WTC11 (cell line): ENCODE measurements around the gene CTNNA1. TPM values are rescaled to one million over a fixed set of nuclear protein-coding genes. Genes with fewer than 3 reads are reported as not detected.

Experiments used
- ATAC-seq: fragments of 200-7000 bp; cut with Tn5 transposase; 2 replicates; pipeline ENCODE4 v1.10.0; 2021; ENCODE audit warnings: mild to moderate bottlenecking, moderate library complexity
- CTCF ChIA-PET: fragments of 300-600 bp; sonication (Branson Sonifier 250); formaldehyde crosslinking; loops from one replicate; lab custom pipeline; 2021; ENCODE audit warnings: antibody characterized with exemption; lab: Charles Lee
- POLR2A ChIA-PET: fragments of 350-600 bp; sonication (Branson Sonifier 250); formaldehyde crosslinking; loops from one replicate; lab custom pipeline; 2021; ENCODE audit warnings: antibody characterized with exemption; lab: Charles Lee
- DNase-seq: peaks from one replicate; pipeline ENCODE4 v3.0.0; 2021; ENCODE audit warnings: low spot score
- H3K27ac Mint-ChIP-seq: 2 replicates; pipeline ENCODE4 v1.8.0; 2021; ENCODE audit warnings: mixed read lengths
- H3K27me3 Mint-ChIP-seq: 2 replicates; pipeline ENCODE4 v1.8.0; 2021; ENCODE audit warnings: low read depth, mild to moderate bottlenecking, moderate library complexity, mixed read lengths
- H3K36me3 Mint-ChIP-seq: 2 replicates; pipeline ENCODE4 v1.8.0; 2021; ENCODE audit warnings: mixed read lengths
- H3K4me1 Mint-ChIP-seq: 2 replicates; pipeline ENCODE4 v1.8.0; 2022; ENCODE audit warnings: mixed read lengths
- H3K4me3 Mint-ChIP-seq: 2 replicates; pipeline ENCODE4 v1.8.0; 2021; ENCODE audit warnings: mild to moderate bottlenecking, moderate library complexity, mixed read lengths
- H3K9me3 Mint-ChIP-seq: 2 replicates; pipeline ENCODE4 v1.8.0; 2021; ENCODE audit warnings: mixed read lengths
- CBFB ChIP-seq: sonication (generic); formaldehyde crosslinking; IDR thresholded peaks from 2 replicates; pipeline ENCODE4 v1.8.1; 2022; ENCODE audit warnings: mild to moderate bottlenecking, low read depth, missing genetic modification reagents
- CREM ChIP-seq: sonication (generic); formaldehyde crosslinking; IDR thresholded peaks from 2 replicates; pipeline ENCODE4 v1.8.1; 2022; ENCODE audit warnings: mild to moderate bottlenecking, missing genetic modification reagents, moderate library complexity
- ELF4 ChIP-seq: sonication (generic); formaldehyde crosslinking; IDR thresholded peaks from 2 replicates; pipeline ENCODE4 v1.8.1; 2022; ENCODE audit warnings: low read depth, mild to moderate bottlenecking, moderate library complexity, missing genetic modification reagents
- ETV6 ChIP-seq: sonication (generic); formaldehyde crosslinking; IDR thresholded peaks from 2 replicates; pipeline ENCODE4 v1.8.1; 2022; ENCODE audit warnings: mild to moderate bottlenecking, missing genetic modification reagents
- JUN ChIP-seq: sonication (generic); formaldehyde crosslinking; IDR thresholded peaks from 2 replicates; pipeline ENCODE4 v1.8.0; 2023; ENCODE audit warnings: mild to moderate bottlenecking, missing genetic modification reagents
- RELA ChIP-seq: sonication (generic); formaldehyde crosslinking; IDR thresholded peaks from 2 replicates; pipeline ENCODE4 v1.8.1; 2022; ENCODE audit warnings: missing genetic modification reagents, mild to moderate bottlenecking, borderline replicate concordance
- SP1 ChIP-seq: sonication (generic); formaldehyde crosslinking; conservative IDR thresholded peaks from 2 replicates; pipeline ENCODE4 v1.8.1; 2022; ENCODE audit warnings: missing genetic modification reagents
- ZNF121 ChIP-seq: sonication (generic); formaldehyde crosslinking; IDR thresholded peaks from 2 replicates; pipeline ENCODE4 v1.8.0; 2023; ENCODE audit warnings: missing genetic modification reagents
- total RNA-seq: library from RNA; stranded (reverse); gene quantifications from 3 replicates; pipeline ENCODE4 v1.2.3, GENCODE V29; 2021
- TF ChIP-seq, protein P1 (sequence below): fragments of 250-450 bp; sonication (Bioruptor Pico); conservative IDR thresholded peaks from 2 replicates; pipeline ENCODE4 v1.9.0; 2021; ENCODE audit warnings: mild to moderate bottlenecking
- TF ChIP-seq, protein P2 (sequence below): fragments of 250-450 bp; sonication (Bioruptor Pico); IDR thresholded peaks from 2 replicates; pipeline ENCODE4 v1.9.0; 2021; ENCODE audit warnings: moderate library complexity, mild to moderate bottlenecking, inconsistent platforms, borderline replicate concordance
- TF ChIP-seq, protein P3 (sequence below): sonication (generic); formaldehyde crosslinking; IDR thresholded peaks from 2 replicates; pipeline ENCODE4 v1.8.0; 2023; ENCODE audit warnings: missing genetic modification reagents
- TF ChIP-seq, protein P4 (sequence below): fragments of 200-600 bp; IDR thresholded peaks from 2 replicates; pipeline ENCODE4 v1.8.0; 2022; ENCODE audit warnings: antibody characterized with exemption
- TF ChIP-seq, protein P5 (sequence below): sonication (generic); formaldehyde crosslinking; IDR thresholded peaks from 2 replicates; pipeline ENCODE4 v1.8.1; 2022; ENCODE audit warnings: low read depth, mild to moderate bottlenecking, moderate library complexity, missing genetic modification reagents, borderline replicate concordance
- TF ChIP-seq, protein P6 (sequence below): fragments of 250-450 bp; sonication (Bioruptor Pico); IDR thresholded peaks from 2 replicates; pipeline ENCODE4 v1.9.0; 2021; ENCODE audit warnings: mild to moderate bottlenecking

CTNNA1 gene
- total RNA-seq, 1 experiment from 2014 or later = 309 TPM

DNA sequence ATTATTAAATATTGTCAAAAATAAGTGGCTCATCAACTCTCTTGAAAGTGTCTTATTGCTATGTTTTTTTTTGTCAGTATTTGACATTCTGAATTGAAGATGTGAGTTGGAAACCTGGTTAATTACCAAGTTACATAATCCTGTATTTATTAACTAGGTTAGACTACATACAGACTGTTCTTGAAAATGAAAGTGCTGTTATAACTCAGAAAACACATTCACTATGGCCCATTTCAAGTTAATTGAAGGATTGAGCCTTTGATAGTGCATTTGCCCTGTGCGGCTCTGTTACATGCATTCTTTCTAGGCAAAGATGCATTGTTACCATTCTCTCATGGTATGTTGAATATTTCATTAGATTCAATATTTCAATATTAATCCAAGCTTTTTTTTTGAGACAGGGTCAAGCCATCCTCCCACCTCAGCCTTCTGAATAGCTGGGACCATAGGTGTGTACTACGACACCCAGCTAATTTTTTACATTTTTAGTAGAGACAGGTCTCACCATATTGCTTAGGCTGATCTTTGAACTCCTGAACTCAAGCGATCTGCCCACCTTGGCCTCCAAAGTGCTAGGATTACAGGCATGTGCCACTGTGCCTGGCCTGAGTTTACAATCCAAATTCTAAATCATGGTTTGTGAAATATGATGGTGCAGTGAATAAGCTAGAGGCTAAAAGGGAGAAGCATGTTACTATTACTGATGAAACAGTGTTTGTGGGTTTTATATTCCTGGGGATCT, 10.0 kb downstream of the CTNNA1 start:
- Mint-ChIP-seq H3K36me3 (peaks cover 18% of the 10 kb centered on the region), H3K9me3 (peaks cover 4% of the 10 kb centered on the region), H3K27me3 (no peaks in the 10 kb centered on the region), H3K27ac (peak overlapping the region; percentile 83), H3K4me3 (no peak overlapping the region), H3K4me1 (peaks cover 51% of the 10 kb centered on the region)
- CTCF ChIA-PET = interaction anchor here (0.8 to 1.8 kb wide), 3 partner anchors 27 to 38 kb away, joined by 3 to 5 read pairs (median 4); no protein-coding TSS in a partner anchor
- POLR2A ChIA-PET = no interaction called here
- ATAC-seq (no peak), DNase-seq (no peak)
- TF ChIP-seq, protein P1, sequence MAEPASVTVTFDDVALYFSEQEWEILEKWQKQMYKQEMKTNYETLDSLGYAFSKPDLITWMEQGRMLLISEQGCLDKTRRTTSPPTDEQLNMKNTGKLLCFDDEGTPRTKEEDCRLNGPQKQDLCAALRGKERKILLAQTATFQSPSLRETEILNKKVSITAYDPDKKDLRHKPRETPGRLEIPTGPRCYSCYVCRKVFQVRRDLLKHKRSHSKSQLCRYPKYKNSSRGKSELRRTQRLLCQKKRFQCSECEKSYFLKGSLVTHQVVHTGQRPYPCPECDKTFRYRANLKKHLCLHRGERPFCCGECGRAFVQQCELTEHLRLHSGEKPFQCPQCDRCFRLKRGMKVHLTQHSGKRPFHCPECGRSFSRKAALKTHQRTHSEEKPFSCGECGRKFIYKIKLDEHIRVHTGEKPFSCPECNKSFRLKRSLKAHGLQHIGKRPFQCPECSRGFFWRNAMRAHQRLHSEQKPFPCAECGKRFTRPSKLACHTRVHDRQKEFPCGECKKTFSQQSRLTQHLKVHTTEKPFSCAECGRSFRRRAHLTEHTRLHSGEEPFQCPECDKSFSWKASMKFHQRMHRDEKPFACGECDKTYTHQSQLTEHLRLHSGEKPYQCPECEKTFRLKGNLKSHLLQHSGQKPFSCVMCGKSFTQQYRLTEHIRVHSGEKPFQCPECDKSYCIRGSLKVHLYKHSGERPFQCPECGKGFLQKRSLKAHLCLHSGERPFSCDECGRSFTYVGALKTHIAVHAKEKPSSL = no peak

DNA sequence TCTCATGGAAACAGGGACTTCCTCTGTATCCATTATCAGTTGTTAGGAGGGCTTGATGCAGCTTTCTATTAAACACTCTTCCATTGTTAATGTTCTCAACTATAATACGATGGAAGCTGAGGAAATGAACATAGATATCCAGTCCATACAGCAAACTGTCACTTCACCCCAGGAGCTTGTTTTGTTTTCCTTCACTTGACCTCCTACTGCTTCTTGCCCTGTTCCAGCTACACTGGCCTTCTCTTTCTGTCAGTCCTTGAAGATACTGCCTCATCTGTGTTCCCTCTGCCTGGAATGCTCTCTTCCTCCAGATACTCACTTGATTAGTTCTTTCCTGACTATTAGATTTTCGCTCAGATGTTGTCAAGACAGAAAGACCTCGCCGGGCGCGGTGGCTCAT, 17.1 kb downstream of the CTNNA1 start:
- H3K4me1 Mint-ChIP-seq = peaks cover 56% of the 10 kb centered on the region
- TF ChIP-seq SP1 (CRISPR knock-in tag) (no peak), ETV6 (no peak), ZNF121 (CRISPR knock-in tag) (no peak)
- TF ChIP-seq, protein P2, sequence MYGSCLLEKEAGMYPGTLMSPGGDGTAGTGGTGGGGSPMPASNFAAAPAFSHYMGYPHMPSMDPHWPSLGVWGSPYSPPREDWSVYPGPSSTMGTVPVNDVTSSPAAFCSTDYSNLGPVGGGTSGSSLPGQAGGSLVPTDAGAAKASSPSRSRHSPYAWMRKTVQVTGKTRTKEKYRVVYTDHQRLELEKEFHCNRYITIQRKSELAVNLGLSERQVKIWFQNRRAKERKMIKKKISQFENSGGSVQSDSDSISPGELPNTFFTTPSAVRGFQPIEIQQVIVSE (CRISPR knock-in tag) = no peak
- TF ChIP-seq, all 79 proteins: peak for 0
- no peak for ATAC-seq
- POLR2A ChIA-PET = interaction anchor here (0.6 kb wide), 1 partner anchor 27 kb away, joined by 3 read pairs; no protein-coding TSS in a partner anchor
- CTCF ChIA-PET = interaction anchor here (1.1 to 1.7 kb wide), 3 partner anchors 19 to 159 kb away, joined by 3 to 8 read pairs (median 3); no protein-coding TSS in a partner anchor
- no peak for DNase-seq
- Mint-ChIP-seq H3K27ac (peak overlapping the region; percentile 29), H3K9me3 (peaks cover 5% of the 10 kb centered on the region), H3K36me3 (peaks cover 19% of the 10 kb centered on the region), H3K4me3 (no peak overlapping the region), H3K27me3 (no peaks in the 10 kb centered on the region)

DNA sequence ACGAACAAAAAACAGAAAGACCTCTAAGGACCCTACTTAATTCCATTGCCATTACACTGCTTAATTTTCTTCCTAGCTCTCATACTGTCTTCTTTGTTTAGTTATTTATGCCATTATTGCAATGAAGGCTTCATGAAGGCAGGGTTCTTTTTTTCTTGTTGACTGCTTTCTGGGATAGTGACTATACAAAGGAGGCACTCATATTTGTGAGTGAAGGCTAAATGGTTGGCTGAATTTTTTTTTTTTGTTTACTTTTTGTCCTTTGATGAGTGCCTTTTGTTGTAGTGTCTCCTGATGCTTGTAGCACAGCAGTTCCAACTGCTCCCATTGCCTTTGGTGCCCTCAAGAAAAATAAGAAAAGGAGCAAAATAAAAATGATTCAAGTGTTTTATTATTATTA, 17.8 kb downstream of the CTNNA1 start:
- no peak for ATAC-seq
- no peak for DNase-seq
- TF ChIP-seq ELF4 (CRISPR knock-in tag) (no peak), RELA (CRISPR knock-in tag) (no peak), JUN (no peak), CBFB (CRISPR knock-in tag) (no peak), CREM (CRISPR knock-in tag) (no peak)
- TF ChIP-seq, protein P3, sequence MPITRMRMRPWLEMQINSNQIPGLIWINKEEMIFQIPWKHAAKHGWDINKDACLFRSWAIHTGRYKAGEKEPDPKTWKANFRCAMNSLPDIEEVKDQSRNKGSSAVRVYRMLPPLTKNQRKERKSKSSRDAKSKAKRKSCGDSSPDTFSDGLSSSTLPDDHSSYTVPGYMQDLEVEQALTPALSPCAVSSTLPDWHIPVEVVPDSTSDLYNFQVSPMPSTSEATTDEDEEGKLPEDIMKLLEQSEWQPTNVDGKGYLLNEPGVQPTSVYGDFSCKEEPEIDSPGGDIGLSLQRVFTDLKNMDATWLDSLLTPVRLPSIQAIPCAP = no peak
- TF ChIP-seq, protein P4, sequence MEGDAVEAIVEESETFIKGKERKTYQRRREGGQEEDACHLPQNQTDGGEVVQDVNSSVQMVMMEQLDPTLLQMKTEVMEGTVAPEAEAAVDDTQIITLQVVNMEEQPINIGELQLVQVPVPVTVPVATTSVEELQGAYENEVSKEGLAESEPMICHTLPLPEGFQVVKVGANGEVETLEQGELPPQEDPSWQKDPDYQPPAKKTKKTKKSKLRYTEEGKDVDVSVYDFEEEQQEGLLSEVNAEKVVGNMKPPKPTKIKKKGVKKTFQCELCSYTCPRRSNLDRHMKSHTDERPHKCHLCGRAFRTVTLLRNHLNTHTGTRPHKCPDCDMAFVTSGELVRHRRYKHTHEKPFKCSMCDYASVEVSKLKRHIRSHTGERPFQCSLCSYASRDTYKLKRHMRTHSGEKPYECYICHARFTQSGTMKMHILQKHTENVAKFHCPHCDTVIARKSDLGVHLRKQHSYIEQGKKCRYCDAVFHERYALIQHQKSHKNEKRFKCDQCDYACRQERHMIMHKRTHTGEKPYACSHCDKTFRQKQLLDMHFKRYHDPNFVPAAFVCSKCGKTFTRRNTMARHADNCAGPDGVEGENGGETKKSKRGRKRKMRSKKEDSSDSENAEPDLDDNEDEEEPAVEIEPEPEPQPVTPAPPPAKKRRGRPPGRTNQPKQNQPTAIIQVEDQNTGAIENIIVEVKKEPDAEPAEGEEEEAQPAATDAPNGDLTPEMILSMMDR = no peak
- TF ChIP-seq, protein P5, sequence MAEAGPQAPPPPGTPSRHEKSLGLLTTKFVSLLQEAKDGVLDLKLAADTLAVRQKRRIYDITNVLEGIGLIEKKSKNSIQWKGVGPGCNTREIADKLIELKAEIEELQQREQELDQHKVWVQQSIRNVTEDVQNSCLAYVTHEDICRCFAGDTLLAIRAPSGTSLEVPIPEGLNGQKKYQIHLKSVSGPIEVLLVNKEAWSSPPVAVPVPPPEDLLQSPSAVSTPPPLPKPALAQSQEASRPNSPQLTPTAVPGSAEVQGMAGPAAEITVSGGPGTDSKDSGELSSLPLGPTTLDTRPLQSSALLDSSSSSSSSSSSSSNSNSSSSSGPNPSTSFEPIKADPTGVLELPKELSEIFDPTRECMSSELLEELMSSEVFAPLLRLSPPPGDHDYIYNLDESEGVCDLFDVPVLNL = no peak
- TF ChIP-seq, protein P6, sequence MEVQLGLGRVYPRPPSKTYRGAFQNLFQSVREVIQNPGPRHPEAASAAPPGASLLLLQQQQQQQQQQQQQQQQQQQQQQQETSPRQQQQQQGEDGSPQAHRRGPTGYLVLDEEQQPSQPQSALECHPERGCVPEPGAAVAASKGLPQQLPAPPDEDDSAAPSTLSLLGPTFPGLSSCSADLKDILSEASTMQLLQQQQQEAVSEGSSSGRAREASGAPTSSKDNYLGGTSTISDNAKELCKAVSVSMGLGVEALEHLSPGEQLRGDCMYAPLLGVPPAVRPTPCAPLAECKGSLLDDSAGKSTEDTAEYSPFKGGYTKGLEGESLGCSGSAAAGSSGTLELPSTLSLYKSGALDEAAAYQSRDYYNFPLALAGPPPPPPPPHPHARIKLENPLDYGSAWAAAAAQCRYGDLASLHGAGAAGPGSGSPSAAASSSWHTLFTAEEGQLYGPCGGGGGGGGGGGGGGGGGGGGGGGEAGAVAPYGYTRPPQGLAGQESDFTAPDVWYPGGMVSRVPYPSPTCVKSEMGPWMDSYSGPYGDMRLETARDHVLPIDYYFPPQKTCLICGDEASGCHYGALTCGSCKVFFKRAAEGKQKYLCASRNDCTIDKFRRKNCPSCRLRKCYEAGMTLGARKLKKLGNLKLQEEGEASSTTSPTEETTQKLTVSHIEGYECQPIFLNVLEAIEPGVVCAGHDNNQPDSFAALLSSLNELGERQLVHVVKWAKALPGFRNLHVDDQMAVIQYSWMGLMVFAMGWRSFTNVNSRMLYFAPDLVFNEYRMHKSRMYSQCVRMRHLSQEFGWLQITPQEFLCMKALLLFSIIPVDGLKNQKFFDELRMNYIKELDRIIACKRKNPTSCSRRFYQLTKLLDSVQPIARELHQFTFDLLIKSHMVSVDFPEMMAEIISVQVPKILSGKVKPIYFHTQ (CRISPR knock-in tag) = no peak
- TF ChIP-seq, protein P1 = no peak
- POLR2A ChIA-PET = interaction anchor here (0.6 kb wide), 1 partner anchor 27 kb away, joined by 3 read pairs; no protein-coding TSS in a partner anchor
- CTCF ChIA-PET = interaction anchor here (1.1 to 1.7 kb wide), 2 partner anchors 19 to 160 kb away, joined by 3 to 8 read pairs; no protein-coding TSS in a partner anchor
- Mint-ChIP-seq H3K4me3 (no peak overlapping the region), H3K36me3 (peaks cover 22% of the 10 kb centered on the region), H3K4me1 (peaks cover 54% of the 10 kb centered on the region), H3K27ac (0 out of 2 replicates have a peak overlapping the region, but pooled peaks have one; percentile 50), H3K27me3 (no peaks in the 10 kb centered on the region), H3K9me3 (peaks cover 6% of the 10 kb centered on the region)
